HTR-8/SVneo (cell line): ENCODE results near the gene PUSL1.
A peak's percentile ranks its signal among the peaks of the same experiment; 100 is the strongest.

ENCODE experiments used
- DNase-seq: peaks from one replicate; pipeline ENCODE4 v3.0.0; 2011; ENCODE audit warnings: low spot score, mixed read lengths; ENCODE audit not compliant: insufficient read length
- FAIRE-seq: peaks from 2 replicates; lab custom pipeline; 2011; peaks lifted over from hg19 to GRCh38; lab: Jason Lieb, UNC

PUSL1 gene

DNA sequence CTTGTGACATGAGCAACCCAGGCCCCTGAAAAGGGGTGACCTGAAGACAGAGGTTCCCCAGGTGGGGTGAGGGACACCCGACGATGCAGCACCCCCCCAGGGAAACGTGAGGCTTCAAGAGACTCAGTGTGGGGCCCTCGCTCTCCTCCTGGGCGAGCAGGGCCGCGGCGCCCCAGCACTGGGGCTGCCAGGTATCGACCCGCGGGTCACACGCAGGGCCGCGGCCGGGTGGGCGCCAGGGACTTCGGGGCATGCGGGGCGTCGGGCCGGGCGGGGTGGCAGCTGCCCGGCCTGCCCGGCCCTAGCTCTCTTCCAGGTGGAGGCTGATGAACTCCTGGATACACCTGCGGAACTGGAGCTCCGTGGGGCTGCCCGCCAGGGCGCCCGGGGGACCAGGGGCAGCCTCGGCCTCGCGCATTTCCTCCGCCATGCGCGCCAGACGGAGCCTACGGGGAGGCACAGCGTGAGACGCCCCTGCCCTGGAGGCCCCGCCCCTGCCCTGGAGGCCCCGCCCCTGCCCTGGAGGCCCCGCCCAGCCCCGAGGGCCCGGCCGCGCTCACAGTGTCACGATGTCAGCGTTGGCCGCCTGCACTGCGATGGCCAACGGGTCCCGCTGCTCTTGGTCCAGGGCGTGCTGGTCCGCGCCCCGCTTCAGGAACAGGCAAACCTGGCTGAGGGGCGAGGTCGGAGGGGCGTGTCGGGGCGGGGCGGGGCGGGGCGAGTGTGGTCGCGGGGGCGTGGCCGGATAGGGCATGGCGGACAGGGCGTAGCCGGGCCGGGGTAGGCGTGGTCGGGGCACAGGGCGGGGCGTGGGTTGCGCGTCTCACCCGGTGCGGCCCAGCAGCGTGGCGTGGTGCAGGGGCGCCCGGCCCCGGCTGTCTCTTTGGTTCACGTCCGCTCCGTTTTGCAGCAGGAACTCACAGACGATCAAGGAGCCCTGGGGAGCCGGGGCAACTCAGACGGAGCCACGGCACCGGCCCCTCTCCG is 14.8 kb upstream of the PUSL1 start:
- DNase-seq (no peak), FAIRE-seq (no peak)

DNA sequence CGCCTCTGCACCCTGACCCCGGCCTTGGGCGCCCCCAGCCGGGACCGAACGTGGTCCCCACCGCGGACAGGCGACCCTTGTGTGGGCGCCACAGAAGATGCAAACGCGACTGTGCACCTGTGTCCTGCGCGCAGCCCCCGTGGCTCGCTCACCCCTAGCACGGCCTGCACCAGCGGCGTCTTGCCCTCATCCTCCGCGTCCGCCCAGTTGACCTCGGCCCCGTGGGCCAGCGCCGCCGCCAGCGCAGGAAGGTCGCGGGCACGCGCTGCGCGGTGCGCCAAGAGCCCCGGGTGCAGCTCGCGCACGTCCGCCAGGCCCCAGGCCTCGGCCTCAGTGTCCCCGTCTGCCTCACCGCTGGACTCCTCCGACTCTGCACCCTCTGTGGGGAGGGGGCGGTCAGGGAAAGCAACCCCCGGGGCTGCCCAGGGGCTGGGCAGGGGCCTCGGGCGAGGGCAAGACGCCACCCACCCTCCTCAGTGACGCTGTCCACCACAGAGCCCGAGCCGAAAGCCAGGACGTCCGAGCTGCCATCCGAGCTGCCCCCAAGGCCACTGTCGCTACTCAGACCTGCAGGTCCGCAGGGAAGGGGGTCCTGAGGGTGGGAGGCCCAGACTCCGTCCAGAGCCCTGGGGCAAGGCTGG is 14.0 kb upstream of the PUSL1 start:
- FAIRE-seq (no peak), DNase-seq (no peak)

DNA sequence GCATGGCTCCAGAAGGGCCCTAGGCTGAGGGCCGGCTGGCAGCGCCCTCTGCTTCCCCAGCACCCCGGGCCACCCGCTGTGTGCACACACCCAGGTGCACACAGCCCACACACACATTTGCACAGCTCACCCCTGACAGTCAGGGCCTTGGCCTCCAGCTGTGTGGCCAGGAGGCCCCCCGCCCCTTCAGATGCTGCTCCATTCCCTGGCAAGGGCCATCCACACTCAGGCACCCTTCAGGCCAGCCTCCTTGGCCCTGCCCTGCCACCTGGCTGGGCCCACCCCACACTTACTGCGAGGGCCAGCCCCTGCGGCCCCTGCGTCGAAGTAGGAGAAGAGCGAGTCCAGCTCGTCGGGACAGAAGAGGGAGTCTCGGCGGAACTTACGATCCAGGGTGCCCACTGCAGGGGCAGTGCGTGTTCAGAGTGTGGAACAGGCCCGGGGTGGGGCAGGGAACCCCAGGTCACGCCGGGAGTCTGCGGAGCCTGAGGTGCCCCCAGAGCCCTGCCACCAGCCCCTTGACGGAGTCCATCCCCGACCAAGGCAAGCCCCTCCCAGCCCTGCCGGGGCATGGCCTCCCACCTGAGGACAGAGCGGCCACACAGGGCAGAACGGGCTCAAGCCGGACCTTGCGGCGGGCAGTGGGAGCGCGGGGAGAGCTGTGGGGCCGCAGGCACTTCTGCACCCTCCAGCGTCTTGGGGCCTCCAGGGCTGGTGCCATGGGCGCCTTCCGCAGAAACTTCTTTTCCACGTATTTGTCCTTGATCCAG is 13.1 kb upstream of the PUSL1 start:
- FAIRE-seq = no peak
- no peak for DNase-seq

DNA sequence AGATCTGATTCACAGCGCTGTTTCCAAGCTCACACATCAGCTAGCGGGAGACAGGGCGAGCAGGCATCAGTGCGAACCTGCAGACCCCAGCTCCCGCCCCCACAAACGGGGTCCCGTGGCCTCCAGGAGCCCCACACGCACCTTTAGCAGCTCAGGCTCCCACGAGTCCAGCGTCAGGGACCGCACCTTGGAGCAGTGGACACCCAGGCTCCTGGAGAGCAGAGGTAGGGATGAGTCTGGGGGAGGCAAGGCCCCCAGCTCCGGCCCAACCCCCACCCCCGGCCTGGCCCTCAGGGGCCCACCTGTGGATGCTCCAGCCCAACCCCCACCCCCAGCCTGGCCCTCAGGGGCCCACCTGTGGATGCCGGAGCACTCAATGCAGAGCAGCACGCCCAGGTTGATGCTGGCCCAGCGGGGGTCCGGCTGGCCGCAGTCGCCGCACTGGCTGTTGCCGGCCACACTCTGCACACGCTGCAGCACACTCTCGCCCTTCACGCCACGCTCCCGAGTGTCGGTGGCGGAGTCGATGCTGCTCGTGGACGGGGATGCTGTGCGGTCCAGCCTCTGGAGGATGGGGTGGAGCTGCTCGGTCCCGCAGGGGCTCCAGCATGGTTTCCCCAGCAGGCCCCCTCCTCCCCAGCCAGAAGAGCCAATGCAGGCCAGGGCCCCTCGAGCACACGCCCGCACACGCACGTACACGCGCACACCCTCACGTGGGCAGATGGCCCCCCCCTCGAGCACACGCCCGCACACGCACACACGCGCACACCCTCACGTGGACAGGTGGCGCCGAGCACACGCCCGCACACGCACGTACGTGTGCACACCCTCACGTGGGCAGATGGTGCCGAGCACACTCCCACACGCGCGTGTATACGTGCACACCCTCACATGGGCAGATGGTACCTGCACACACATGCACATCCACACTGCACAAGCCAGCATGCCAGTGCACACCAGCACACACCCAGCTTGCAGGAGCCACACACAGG is 12.0 kb upstream of the PUSL1 start:
- no peak for DNase-seq
- FAIRE-seq = no peak

DNA sequence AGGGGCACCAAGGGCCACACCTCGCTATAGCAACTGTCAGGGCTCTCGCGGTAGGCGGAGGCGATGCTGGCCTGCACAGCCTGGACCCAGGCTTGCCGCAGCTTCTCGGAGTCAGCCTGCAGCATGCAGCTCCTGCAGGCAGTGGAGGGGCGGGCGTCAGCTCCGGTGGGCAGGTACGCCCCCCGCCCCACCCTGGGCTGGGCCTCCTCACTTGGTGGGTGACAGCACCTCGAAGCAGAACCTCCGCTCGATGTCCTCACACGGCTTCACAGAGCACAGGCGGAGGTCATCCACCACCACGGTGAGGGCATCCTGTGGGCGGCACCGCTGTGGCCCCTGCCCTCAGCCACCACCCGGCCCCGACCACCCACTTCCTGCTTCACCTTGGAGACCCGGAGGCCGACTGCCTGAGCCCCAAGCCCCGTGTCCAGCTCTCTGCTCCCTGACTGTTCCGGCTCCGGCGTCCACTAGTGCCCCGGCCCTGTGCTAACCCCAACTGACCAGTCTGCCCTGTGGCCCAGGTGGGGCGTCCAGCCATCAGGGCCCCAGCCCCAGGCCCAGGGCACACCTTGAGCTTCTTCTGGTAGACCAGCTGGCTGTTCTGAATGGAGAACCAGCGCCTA is 10.5 kb upstream of the PUSL1 start:
- DNase-seq (no peak), FAIRE-seq (no peak)

DNA sequence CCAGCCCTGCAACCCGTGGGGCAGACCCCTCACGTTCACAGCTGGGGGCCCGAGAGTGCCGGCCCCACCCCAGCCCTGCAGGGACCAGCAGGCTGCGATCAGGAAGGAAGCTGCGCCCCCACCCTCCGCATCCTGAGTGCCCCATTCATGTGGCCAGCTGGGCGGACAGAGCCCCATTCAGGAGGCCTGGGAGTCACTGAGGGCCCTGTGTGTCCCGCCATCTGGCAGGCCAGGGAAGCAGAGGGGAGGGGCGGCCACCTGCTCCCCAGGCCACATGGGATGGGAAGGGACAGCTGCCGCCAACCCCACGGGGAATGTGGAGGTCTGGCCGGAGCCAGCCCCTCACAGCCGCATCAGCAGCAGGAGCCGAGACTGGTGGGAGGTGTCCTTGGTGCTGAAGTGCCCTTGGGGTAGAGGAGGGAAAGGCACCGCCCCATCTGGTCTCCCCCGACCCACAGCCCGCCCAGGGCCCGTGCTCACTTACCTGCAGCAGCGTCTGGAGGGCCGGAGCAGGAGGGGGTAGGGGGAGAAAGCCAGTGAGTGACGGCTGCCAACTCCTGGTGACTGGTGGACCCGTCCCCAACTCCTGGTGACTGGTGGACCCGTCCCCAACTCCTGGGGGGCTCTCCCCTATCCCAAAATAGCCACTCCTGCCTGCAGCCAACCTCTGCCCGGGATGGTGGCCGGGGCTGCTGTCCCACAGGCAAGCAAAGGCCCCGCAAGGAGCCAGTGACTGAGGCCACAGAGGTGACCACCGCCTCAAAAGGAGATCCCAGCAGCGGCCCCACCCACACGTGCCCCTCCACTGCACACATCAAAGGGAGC is 9.3 kb upstream of the PUSL1 start:
- DNase-seq (no peak), FAIRE-seq (no peak)

DNA sequence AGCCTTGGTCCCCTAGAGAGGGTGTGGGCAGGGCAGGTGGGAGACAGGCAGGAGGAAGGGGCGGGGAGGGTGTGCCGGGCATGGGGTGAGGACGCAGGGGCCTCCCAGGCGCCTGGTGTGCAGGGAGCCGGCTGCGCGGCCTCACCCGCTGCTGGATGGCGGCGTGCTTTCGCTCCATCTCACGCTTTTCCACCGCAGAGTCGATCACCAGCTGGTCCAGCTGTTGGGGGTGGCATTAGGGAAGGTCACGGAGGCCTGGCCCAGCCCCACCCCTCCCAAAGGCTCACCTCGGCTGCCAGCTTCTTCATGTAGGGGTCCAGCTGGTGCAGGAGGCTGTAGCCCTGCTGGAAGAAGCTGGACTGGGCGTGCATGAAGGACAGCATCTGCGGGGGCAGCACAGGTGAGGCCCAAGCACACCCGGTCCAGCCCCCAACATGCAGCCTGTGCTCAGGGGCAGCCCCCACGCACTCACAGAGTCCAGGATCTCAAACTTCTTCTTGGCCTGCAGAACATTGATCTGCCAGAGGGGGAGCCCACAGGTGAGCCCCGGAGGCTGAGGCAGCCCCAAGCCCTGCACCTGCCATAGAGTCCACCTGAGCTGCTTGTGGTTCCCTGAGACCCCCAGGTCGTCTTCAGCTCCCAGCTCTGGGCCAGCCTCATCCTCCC is 8.6 kb upstream of the PUSL1 start:
- DNase-seq (no peak), FAIRE-seq (no peak)

DNA sequence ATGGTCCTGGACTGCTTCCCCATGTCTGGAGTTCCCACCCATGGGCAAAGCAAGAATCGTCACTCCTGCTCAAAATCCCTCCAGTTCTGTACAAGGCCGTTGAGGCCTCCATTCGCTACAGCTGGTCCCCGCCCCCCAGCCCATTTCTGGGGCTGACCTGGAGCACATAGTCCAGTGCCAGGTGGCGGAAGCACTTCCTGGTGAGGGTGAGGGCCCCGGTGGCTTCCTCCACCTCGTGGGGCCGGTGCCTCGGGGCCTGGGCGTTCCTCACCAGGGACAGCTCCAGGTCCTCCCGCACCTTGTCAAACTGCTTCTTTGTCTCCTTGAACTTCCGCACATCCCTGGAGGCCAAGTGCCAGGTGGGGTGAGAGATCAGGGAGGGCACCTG is 8.1 kb upstream of the PUSL1 start:
- FAIRE-seq (no peak), DNase-seq (no peak)

DNA sequence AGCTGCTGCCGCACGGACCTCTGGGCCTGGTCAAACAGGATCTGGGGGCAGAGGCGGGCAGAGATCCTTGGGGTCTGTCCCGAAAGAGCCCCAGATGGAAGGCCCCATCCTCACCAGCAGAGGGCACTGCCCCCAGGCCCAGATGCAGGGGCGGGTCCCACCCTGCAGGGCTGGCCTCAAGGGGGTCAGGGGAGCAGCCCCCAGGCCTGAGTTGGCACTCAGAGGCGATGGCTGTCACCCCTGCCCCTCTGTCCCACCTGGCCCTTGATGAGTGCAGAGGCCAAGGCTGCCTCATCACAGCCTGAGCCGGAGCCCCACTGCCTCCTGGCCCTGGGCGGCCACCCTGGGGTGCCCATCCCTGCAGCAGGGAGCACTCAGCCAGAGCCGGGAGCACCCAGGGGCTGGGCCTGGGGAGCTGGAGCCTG is 6.4 kb upstream of the PUSL1 start:
- DNase-seq (no peak), FAIRE-seq (no peak)

DNA sequence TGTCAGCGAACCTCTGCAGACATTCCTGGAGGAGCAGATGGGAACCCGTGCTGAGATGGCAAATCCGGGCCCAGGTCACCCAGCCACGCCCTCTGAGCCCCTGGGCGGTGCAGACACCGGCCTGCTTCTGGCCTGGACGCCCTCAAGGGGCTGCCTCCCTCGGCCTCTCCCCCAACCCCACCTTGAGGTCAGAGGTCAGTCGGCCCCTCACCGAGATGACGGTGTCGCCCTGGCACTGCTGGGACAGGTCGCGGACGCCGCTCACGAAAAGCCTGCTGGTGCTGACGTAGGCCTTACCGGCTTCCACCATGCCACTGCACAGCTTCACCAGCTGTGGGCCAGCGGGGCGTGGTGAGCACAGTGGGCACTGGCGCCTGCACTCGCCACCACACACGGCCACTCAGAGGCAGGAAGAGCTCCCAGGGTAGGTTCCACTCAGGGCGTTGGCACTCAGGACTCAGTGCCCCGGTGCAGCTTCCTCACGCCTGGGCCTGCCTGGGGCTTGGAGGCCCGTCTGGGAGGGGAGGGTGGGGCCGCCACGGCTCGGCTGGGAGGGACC is 5.4 kb upstream of the PUSL1 start:
- FAIRE-seq (no peak), DNase-seq (no peak)

DNA sequence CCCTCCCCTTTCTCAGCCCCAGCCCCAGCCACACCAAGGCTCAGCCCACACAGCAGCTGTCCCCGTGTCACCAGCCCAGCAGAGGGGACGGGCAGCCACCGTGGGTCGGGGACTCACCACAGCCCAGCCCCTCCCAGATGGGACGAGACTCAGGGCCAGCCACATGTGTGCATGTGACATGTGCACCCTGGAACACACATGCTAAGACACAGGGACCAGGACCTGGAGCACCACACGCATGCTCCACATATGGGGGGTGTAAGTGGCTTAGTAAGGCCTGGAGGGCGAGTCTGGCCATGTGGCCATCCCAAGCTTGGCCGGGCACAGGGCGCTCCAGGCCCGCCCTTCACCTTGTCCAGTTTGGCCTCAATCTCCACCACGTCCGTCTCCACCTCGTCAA is 4.7 kb upstream of the PUSL1 start:
- no peak for DNase-seq
- FAIRE-seq = no peak

DNA sequence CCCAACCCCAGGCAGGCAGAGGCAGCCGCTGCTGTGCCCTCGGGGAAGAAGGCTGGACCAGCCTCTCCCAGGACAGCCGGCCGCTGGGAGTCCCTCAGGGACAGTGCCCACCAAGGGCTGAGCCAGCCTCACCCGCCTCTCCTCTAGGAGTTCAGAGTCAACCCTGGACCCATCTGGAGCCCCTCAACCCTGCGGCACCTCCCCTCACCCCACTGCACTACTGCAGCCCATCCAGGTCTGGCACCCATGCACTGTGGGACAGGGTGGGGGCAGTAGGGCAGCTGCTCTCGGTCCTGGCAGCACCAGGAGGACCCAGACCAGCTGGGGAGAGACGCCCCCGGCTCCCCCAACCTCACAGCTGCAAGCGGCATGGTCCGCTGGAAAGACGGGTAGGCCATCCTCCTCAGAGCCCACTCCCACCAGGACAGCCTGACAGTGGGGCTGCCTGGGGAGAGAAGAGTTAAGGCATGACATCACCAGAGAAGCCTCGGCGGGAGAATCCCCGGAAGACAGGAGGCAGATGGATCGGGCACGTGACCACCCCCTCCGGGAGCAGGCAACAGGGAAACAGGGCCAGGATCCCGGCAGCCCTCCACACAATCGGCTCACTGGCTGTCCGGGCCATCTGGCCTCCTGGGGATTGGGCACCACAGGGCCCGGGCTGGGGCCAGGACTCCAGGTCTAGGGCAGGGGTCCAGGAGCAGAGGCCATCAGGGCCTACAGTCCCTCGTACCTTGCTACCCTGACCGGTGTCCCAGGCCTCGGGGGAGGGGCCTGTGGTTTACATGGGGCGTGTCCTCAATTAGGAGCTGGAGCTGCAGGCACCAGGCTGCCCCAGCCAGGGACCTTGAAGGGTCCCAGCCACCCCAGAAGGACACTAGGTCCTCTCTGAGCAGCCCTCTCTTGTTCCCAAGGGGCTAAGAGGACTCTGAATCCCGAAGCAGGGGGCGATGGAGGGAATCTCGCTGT is 3.8 kb upstream of the PUSL1 start:
- DNase-seq (peak; percentile 71), FAIRE-seq (peak; percentile 42)

DNA sequence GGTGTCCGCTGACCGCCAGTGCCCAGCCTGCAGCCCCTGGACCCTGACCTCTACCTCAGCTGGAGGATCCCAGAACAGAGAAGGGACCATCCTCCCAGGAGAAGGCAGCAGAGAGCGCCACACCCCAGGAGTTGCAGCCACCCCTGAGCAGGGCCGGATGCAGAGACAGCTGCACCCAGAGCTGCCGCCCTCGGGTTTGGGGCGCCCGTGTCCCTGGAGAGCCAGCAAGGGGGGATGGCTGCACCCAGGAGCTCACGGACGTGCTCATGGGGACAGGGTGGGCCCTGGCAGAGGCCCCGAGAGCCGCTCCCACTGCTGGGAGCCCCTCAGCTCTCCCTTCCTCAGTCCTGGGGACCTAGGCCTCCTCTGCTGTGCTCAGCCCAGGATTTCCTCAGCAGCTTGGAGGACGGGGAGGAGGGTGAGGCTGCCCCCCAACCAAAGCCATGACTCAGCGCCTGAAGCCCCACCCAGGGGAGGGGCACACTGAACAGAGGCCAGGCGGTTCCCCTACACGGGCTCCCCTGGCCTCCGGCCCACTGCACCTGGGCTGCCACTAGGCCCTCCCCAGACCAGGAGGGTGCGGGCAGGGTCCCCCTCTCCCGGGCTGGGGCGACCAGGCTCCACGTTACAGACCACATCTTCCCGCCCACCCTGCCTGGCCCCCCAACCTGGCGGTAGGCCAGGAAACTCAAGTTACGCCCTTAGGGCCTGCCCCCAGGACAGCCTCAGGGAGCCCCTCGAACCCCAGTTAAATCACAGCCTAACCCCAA is 2.9 kb upstream of the PUSL1 start:
- FAIRE-seq (peak; percentile 59), DNase-seq (peak; percentile 68)

DNA sequence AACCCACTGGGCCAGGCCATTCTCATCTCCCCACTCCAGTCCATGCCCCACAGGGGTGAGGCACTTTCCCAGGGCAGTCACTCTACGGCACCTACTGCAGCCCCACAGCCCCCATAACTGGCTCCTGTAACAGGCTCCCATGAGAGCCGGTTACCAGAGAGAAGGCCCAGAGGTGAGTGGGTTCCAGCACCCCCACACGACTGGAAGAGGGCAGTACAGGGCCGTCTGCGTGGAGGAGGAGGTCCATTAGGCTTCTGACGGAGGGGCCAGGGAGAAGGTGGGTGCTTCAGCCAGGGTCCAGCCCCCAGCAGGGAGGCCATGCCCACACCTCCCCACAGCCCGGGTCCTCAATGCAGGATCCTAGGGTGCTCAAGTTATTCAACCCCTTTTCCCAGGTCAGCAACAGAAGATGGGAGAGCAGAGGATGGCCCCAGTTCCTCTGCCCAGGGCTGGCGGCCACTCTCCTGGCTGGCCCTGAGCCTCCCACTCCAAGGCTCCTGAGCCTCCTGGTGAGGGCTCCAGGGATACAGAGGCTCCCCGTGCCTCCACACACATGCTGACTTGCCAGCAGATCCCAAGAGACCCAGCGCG is 2.2 kb upstream of the PUSL1 start:
- DNase-seq (no peak), FAIRE-seq (no peak)

DNA sequence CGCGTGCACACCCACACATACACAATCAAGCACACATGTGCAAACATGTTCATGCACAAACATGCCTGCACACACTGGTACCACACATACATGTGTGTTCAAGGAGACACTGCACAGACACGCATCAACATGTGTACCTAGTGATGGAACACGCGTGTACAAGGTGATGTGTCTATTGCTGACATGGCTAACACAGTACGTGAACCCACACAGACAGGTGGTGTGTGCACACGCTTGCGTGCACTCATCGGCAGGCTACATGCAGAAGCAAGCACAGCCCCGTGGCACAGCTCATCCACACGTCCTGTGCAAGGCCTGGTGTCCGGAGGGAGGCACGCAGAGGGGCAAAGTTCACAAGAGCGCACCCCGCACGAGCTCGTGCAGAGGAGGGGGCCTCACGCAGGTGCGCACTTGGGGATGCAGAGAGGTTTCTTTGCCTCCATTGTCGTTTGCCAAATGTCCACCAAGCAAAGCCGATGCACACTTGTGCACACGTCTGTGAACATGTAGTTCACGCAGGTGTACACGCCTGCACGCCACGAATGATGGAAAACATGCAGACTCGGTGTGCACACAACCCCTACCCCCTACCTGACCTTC is 1.6 kb upstream of the PUSL1 start:
- peak; percentile 83 for FAIRE-seq
- DNase-seq = no peak
